IPS-18a (cell line): ENCODE measurements around the gene PAOX.
A peak's percentile ranks its signal among the peaks of the same experiment; 100 is the strongest.
"Not testable (repeated sequence)": the region's sequence is repeated elsewhere in the genome, so short reads cannot be mapped to it uniquely, and the experiment has no call there.

Experiments
- H3K27ac ChIP-seq: one replicate; pipeline ENCODE4 v1.5.1; 2013; ENCODE audit warnings: low read length
- H3K27me3 ChIP-seq: one replicate; pipeline ENCODE4 v1.6.1; 2013; ENCODE audit warnings: mild to moderate bottlenecking, low read length; ENCODE audit not compliant: control insufficient read depth, insufficient read depth
- H3K36me3 ChIP-seq: one replicate; pipeline ENCODE4 v1.6.1; 2013; ENCODE audit warnings: low read depth, low read length; ENCODE audit not compliant: control insufficient read depth
- H3K4me1 ChIP-seq: one replicate; pipeline ENCODE4 v1.6.1; 2013; ENCODE audit warnings: low read depth, low read length; ENCODE audit not compliant: control insufficient read depth
- H3K4me3 ChIP-seq: one replicate; pipeline ENCODE4 v1.5.1; 2013; ENCODE audit warnings: low read length
- H3K9ac ChIP-seq: one replicate; pipeline ENCODE4 v1.6.1; 2013; ENCODE audit warnings: mild to moderate bottlenecking, low read length, moderate library complexity
- H3K9me3 ChIP-seq: one replicate; pipeline ENCODE4 v1.6.1; 2013; ENCODE audit warnings: low read depth, low read length; ENCODE audit not compliant: control insufficient read depth

PAOX gene

DNA sequence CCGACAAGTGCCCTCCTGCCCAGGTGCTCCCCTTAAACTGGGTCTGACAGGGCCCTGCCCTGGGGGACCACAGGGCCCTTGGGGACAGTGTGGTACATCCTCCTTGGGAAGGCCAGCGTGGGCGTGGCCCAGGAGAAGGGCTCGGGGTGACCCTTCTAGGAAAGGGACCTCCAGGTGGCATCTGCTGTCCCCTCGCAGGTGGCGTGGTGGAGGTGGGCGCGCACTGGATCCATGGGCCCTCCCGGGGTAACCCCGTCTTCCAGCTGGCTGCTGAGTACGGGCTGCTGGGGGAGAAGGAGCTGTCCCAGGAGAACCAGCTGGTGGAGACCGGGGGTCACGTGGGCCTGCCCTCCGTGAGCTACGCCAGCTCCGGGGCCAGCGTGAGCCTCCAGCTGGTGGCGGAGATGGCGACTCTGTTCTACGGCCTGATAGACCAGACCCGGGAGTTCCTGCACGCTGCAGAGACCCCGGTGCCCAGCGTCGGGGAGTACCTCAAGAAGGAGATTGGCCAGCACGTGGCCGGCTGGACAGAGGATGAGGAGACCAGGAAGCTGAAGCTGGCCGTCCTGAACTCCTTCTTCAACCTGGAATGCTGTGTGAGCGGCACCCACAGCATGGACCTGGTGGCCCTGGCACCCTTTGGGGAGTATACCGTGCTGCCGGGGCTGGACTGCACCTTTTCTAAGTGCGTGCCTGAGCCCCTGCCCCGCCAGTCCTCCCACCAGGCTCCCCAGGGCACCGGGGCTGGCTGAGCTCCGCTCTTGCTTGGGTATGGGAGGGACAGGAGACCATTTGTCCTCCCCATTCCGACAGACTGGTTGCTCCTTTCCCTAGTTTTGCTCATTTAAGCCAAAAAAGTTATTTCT is 972 bp downstream of the PAOX start:
- H3K4me1 ChIP-seq: peaks cover 2% of the 10 kb centered on the region
- no peaks in the 10 kb centered on the region for H3K9me3 ChIP-seq
- peaks cover 45% of the 10 kb centered on the region for H3K27me3 ChIP-seq
- peak overlapping the region; percentile 58 for H3K4me3 ChIP-seq
- H3K36me3 ChIP-seq: no peaks in the 10 kb centered on the region
- H3K27ac ChIP-seq: no peak overlapping the region
- no peak overlapping the region for H3K9ac ChIP-seq

DNA sequence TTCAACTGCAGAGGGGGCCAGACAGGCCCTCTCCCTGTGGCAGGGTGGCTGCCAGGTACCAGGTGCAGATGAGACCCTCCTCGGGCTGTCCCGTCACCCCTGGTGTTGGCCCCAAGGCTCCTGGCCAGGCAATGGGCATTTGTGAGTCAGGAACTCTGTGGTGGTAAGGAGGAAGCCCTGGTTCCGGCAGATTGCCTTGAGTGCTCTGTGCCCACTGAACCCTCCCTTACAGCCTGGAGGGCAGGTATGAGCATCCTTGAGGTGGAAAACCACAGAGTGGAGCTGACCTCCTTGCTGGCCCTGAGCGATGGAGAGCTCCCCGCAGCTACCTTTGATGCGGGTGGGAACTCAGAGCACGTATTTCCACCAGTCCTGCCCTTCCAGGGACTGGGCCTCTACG is 2.0 kb downstream of the PAOX start:
- Histone ChIP-seq H3K27me3 (peaks cover 35% of the 10 kb centered on the region), H3K4me1 (peaks cover 2% of the 10 kb centered on the region), H3K9ac (no peak overlapping the region), H3K27ac (no peak overlapping the region), H3K4me3 (no peak overlapping the region), H3K9me3 (no peaks in the 10 kb centered on the region), H3K36me3 (no peaks in the 10 kb centered on the region)

DNA sequence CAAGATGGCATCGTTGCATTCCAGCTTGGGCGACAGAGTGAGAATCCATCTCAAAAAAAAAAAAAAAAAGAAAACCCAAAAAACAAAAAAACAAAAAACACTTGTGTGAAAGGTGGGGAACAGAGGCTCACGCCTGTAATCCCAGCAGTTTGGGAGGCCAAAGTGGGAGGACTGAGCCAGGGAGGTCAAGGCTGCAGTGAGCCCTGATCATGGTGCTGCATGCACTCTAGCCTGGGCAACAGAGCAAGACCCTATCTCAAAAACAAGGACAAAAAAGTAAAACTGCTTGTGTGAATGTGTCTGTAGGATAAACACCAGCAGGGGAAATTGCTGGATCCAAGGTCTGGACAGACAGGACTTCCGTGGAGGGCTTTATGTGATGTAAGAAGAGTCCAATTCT is 4.5 kb downstream of the PAOX start:
- Histone ChIP-seq H3K27me3 (peaks cover 10% of the 10 kb centered on the region), H3K36me3 (no peaks in the 10 kb centered on the region), H3K4me1 (no peaks in the 10 kb centered on the region), H3K9me3 (no peaks in the 10 kb centered on the region), H3K9ac (no peak overlapping the region), H3K4me3 (no peak overlapping the region), H3K27ac (no peak overlapping the region)

DNA sequence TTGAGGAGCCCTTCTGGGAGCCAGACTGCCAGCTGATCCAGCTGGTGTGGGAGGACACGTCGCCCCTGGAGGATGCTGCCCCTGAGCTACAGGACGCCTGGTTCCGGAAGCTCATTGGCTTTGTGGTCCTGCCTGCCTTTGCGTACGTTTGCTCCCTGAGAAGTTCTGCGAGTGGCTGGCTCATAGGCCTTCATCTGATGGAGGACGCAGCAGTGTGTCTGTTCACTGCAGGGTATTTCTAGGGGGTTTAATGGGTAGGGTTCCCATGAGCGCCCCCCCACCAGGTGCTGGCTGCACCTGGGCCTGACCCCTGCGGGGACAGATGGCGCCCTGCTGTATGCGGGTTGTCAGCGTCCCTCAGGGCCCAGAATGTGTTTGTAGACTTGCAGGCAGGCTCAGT is 5.0 kb downstream of the PAOX start:
- Histone ChIP-seq H3K4me1 (no peaks in the 10 kb centered on the region), H3K9ac (no peak overlapping the region), H3K9me3 (no peaks in the 10 kb centered on the region), H3K36me3 (no peaks in the 10 kb centered on the region), H3K27me3 (peaks cover 9% of the 10 kb centered on the region), H3K4me3 (no peak overlapping the region), H3K27ac (no peak overlapping the region)

DNA sequence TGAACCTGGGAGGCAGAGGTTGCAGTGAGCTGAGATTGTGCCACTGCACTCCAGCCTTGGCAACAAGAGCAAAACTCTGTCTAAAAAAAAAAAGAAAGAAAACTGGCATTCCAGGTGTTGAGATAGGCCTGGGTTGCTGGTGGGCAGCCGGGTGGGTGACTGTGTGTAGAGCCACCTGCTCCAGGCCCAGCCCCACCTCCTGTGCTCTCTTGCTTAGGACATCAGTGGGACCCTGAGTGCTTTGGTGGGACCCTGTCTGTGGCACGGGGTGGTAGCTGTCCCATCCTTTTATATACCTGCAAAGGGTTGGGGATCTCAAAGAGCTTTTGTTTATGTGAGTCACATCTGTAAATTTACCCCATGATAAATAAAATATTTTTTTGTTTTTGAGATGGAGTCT is 6.2 kb downstream of the PAOX start:
- Histone ChIP-seq H3K9me3 (no peaks in the 10 kb centered on the region), H3K36me3 (no peaks in the 10 kb centered on the region), H3K9ac (no peak overlapping the region), H3K27ac (no peak overlapping the region), H3K27me3 (peaks cover 1% of the 10 kb centered on the region), H3K4me3 (no peak overlapping the region), H3K4me1 (no peaks in the 10 kb centered on the region)

DNA sequence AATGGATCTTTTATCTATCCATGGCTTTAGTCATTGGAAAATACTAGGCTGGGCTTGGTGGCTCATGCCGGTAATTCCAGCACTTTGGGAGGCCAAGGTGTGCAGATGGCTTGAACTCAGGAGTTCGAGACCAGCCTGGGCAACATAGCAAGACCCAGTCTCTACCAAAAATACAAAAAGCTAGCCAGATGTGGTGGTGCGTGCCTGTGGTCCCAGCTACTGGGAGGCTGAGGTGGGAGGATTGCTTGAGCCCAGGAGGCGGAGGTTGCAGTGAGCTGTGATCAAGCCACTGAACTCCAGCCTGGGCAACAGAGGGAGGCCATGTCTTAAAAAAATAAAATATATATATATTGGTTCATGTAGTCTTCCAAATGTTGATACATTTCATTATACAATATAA is 7.9 kb downstream of the PAOX start:
- not testable (repeated sequence) for H3K27ac ChIP-seq, H3K9me3 ChIP-seq, H3K4me3 ChIP-seq, H3K36me3 ChIP-seq, H3K27me3 ChIP-seq, H3K4me1 ChIP-seq, H3K9ac ChIP-seq

DNA sequence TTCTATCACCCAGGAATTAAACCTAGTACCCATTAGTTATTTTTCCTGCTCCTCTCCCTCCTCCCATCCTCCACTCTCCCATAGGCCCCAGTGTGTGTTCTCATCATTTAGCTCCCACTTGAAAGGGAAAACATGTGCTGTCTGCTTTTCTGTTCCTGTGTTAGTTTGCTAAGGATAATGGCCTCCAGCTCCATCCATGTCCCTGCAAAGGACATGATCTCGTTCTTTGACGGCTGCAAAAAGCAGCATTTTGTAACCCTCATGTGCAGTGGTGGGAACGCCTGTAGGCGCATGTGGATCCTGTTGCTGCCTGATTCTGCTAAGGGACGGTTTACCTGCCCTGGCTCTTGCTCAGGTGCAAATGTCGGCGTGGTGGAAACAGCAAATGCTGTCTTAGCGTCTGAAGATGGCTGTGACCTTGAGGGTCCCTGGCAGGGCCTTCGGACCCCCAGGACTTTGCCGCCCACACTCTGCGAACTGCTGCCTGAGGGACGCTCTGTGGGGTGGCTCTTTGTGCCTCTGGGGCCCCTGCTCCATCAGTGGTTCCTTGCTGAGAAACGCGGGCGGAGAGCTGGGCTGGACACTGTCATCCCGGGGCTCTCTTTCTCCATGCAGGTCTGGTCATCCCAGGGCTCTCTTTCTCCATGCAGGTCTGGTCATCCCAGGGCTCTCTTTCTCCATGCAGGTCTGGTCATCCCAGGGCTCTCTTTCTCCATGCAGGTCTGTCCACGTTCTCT is 9.3 kb downstream of the PAOX start:
- no peaks in the 10 kb centered on the region for H3K27me3 ChIP-seq
- peaks cover 2% of the 10 kb centered on the region for H3K4me1 ChIP-seq
- H3K27ac ChIP-seq: no peak overlapping the region
- no peaks in the 10 kb centered on the region for H3K36me3 ChIP-seq
- no peaks in the 10 kb centered on the region for H3K9me3 ChIP-seq
- H3K9ac ChIP-seq: no peak overlapping the region
- no peak overlapping the region for H3K4me3 ChIP-seq

DNA sequence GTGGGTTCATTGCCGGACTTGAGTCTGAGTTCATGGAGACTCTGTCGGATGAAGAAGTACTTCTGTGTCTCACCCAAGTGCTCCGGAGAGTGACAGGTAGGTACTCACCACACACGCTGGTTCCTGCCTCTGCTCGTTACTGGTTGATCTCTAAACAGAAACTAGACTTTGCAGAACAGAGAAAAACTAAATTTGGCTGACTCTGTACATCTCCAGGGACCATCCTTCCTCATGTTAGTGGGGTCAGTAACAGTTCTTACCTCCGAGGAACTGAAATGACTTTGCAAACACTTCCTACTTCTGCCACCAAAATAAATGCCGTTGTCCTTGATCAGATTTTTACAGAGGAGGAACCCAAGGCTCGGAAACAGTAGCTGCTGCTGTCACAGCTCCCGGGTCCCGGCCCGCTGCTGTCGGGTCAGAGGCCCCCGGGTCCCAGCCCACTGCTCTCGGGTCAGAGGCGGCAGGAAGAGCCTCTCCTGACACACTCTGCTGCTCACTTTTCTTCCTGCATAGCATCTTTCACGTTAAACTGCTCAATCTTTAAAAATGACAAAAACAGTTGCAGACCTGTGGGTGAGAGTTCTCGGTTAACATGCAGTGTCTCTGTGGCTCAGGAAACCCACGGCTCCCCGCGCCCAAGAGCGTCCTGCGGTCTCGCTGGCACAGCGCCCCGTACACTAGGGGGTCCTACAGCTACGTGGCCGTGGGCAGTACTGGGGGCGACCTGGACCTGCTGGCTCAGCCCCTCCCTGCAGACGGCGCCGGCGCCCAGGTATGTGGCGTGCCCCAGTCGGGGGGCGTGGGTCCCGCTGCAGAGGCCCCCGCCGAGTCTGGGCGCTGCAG is 10.1 kb downstream of the PAOX start:
- H3K9ac ChIP-seq: no peak overlapping the region
- no peak overlapping the region for H3K27ac ChIP-seq
- no peaks in the 10 kb centered on the region for H3K27me3 ChIP-seq
- H3K4me1 ChIP-seq: peaks cover 5% of the 10 kb centered on the region
- H3K36me3 ChIP-seq: no peaks in the 10 kb centered on the region
- no peak overlapping the region for H3K4me3 ChIP-seq
- no peaks in the 10 kb centered on the region for H3K9me3 ChIP-seq

DNA sequence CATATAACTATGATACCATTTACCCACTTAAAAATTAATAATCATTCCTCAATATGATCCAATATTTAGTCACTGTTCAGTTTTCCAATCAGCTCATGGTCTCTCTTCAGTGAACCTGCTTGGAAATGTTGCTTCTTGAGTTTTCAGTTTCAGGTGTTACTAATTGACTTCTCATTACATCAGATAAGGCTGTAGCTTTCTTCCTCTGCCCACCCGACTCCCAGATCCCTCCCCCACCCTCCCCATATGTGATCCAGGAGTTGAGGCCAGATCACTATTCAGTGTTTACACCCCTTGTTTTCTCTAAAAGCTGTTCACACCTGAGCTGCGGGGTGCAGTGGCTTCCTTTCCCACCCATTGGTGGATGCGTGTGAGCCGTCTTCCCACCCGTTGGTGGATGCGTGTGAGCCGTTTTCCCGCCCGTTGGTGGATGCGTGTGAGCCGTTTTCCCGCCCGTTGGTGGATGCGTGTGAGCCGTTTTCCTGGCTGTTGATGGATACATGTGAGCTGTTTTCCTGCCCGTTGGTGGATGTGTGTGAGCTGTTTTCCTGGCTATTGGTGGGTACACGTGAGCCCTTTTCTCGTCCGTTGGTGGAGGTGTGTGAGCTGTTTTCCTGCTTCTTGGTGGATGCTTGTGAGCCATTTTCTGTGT is 11.7 kb downstream of the PAOX start:
- H3K27me3 ChIP-seq: no peaks in the 10 kb centered on the region
- H3K4me1 ChIP-seq: peaks cover 5% of the 10 kb centered on the region
- no peak overlapping the region for H3K4me3 ChIP-seq
- H3K36me3 ChIP-seq: no peaks in the 10 kb centered on the region
- H3K9me3 ChIP-seq: no peaks in the 10 kb centered on the region
- H3K9ac ChIP-seq: no peak overlapping the region
- no peak overlapping the region for H3K27ac ChIP-seq

DNA sequence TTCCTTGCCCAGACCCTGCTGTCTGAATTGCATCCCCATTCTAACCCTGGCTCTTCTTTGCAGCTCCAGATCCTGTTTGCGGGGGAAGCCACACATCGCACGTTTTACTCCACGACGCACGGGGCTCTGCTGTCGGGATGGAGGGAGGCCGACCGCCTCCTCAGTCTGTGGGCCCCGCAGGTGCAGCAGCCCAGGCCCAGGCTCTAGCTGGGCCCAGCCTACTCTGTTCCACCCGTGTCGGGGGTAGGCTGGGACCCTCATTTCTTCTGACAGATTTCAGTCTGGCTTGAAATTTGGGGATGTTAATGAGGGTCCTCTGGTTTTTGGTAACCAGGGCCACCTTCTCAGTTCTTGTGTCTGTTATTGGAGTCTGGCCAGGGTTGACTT is 12.2 kb downstream of the PAOX start:
- no peak overlapping the region for H3K27ac ChIP-seq
- H3K27me3 ChIP-seq: no peaks in the 10 kb centered on the region
- H3K4me1 ChIP-seq: peaks cover 5% of the 10 kb centered on the region
- peaks cover 5% of the 10 kb centered on the region for H3K36me3 ChIP-seq
- no peak overlapping the region for H3K9ac ChIP-seq
- H3K4me3 ChIP-seq: no peak overlapping the region
- H3K9me3 ChIP-seq: no peaks in the 10 kb centered on the region
